ENCODE measurements around the gene THADA. TPM values are rescaled to one million over a fixed set of nuclear protein-coding genes. Genes with fewer than 3 reads are reported as not detected.
A peak's percentile ranks its signal among the peaks of the same experiment; 100 is the strongest.

The THADA gene
- polyA plus RNA-seq, 4 donors, result 32.5 to 38.4 (median 33.5) TPM

DNA sequence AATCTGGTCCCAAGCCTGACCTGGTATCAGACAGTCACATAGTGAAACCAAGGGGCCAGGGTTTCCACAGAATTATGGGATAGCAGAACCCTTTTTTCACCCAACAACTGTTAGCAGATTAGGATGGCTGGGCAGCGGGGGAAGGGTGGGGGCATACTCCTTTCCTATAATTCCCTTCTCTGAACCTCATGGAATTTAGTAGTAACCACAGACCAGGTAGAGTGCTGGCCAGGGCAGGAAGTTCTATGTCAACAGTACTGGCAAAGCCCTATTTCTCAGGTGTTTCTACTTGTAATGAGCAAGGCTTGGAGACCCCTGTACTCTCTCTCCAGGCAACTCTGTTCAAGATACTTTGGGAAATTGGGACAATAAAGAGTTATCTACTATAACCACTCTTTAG is 174.6 kb downstream of the THADA start:
- DNase-seq (ENCODE audit: low read depth in 4 of 4, low spot score in 2 of 4), result no peak

DNA sequence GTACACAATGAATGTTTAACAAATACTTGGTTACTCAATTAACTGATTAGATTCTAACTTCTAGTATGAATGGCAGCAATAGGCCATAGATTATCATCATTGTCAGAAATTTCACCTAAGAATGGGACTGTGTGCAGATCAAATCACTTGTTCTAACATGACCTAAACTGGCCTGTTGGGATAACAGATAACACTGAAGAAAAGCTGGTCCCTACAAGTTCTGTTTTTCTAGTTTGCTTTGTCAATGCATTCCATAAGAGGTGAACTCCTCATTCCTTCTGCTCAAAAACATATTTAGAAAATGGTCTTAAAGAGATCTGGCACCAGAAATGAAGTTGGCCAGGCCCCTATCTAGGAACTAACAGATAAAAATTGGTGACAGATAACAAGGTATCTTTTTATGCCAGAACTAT is 175.4 kb downstream of the THADA start:
- DNase-seq (ENCODE audit: low read depth in 4 of 4, low spot score in 2 of 4), result no peak

DNA sequence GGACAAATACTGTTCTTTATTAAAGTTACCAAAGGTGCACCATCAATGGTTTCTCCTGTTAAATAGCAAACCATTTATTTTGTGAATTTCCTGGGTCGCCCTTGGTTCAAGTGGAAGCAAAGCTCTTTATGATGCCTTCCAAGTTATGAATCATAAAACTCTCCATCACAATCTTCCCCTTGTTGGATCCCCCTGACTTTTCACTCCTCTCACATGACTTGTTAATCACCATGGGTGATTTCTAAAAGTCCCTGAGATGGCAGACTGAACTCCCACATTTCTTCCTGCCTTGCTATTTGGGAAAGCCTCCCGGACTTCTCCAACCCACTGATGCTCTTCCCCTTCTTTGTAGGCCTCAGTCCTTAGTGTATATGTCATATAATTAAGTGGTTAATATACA is 176.0 kb downstream of the THADA start:
- no peak for DNase-seq (ENCODE audit: low read depth in 4 of 4, low spot score in 2 of 4)

DNA sequence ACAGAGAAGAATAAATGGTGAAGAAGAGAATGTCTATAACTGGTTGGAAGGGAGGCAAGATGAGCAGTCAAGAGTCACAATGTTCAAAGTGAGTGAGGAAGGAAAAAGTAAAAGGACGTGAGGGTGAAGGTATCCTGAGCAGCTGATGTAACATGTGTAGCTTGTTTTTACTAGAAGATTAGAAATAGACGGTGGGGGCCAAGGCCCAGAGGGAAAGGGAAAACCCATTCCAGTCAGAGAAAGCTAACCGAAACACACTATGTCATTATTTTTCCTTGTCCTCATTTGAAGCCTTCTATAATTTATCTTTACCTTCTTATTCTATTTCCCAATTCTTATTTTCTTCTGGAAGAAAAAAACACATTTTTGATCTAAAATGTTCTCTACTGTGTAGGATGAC is 176.6 kb downstream of the THADA start:
- no peak for DNase-seq (ENCODE audit: low read depth in 4 of 4, low spot score in 2 of 4)

DNA sequence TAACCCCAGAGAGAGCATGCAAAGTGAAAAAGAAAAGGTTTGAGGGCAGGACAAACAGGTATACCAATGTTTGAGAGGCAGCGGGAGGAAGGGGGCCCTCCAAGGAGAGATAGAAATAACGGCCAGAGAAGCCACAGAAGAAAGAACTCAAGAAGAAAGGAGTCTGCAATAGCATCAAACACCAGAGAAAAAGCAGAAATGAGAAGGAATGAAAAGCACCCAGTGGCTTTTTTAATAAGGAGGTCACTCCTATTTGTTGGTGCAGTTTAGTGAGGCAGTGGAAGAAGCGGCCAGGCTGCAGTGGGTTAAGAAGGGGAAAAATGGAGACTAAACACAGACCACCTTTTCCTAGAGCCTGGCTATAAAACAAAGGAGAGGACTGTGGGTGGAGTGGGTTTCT is 177.2 kb downstream of the THADA start:
- no peak for DNase-seq (ENCODE audit: low read depth in 4 of 4, low spot score in 2 of 4)

DNA sequence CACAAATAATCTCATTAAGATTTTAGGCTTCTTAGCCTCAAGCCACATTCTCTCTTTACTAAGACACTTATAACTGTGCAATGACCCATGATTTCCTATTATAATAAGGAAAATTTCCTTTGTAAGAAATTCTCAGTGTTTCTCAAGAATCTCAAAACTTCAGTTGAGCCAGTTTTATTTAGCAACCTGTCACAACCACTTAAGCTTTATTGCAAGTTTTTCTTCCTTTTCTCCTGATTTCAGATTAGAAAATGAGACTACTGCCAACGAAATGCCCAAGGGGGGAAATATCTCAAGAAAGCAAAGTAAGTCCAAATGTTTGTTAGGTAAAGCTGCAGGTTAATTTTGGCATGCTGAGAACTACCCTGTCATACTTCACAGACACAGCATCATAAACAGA is 178.5 kb downstream of the THADA start:
- DNase-seq (ENCODE audit: low read depth in 4 of 4, low spot score in 2 of 4), result no peak

DNA sequence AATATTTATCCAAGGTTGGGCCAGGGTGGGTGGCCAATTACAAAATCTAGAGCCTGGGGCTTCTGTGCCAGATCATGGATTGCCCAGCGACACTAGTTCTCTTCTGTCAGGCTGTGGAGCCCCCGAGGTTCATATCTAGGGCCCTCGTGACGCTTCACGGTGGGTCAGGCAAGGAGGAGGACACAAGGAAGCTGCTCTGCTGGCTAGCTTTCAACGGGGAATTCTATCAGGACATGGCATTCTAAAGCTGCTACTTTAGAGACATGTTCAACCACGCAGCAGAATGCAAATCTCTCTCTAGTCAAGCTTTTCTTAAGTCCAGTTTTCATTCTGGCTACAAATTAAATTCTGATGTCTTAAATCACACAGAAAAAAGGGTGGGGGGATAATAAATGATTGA is 180.2 kb downstream of the THADA start:
- DNase-seq (ENCODE audit: low read depth in 4 of 4, low spot score in 2 of 4), result no peak

DNA sequence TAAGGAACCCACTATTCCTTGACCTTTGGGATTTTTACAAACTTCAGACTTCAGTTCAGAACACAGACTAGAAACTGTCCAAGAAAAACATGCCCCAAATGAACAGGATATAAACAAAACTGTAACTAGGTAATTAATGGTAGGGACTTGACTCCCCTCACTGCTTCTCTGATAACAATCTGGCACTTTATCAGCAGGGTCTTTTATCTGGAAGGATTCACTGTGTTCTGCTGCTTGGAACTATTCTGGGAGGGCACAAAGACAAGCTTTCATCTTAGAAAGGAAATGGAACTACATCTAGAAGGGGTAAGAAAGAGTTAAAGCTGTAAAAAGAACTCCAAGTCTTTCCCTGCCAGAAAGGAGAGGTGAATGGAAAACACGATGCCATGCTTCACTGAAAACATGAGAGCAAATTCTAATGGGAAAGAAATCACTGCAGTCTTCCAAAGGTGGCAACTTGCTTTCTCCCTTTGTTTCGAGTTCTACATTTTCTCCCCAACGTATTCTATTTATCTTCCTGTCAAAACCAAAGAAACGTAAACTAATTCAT is 181.2 kb downstream of the THADA start:
- DNase-seq (ENCODE audit: low read depth in 4 of 4, low spot score in 2 of 4), result no peak

DNA sequence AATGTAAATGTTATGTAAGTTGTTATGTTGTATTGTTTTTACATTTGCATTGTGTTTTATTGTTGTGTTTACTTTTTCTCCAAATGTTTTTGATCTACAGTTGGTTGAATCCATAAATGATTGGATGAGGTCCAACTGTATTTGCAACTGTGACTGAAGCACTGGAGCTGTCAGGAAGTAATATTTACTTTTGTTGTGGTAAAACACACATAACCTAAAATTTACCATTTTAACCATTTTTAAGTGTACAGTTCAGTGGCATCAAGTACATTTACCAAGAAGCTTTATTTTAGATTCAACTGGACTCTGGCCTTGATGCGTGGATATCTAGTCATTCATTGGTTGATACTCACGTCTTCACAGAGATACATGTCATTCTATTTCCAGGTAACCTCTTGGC is 181.8 kb downstream of the THADA start:
- no peak for DNase-seq (ENCODE audit: low read depth in 4 of 4, low spot score in 2 of 4)

DNA sequence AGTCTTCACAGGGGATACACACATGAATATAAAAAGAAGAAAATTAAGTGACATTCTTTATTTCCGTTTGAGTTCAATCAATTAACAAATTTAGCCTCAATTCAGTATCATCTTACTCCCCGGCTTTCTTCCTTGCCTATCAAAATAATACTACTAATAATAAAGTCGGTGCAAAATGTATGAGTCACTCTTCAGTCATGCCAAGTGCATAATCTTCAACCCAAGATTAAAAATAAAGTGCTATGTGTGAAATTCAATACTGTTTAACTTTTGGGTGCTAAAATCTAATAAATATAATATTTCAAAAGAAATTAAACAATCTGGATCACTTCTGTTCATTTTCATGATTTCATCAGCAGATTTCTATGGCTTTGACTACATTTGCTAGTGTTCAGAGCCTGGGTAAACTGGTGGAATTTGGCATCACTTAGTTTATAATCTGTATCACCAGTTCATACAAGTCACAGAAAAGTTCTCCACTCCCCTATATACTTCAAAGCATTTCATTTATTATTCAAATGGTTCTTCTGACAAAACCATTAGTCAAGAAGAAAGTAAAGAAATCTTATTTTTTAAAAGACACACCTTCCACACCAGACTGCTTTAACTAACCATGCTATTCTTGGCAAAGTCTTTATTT is 183.6 kb downstream of the THADA start:
- no peak for DNase-seq (ENCODE audit: low read depth in 4 of 4, low spot score in 2 of 4)

DNA sequence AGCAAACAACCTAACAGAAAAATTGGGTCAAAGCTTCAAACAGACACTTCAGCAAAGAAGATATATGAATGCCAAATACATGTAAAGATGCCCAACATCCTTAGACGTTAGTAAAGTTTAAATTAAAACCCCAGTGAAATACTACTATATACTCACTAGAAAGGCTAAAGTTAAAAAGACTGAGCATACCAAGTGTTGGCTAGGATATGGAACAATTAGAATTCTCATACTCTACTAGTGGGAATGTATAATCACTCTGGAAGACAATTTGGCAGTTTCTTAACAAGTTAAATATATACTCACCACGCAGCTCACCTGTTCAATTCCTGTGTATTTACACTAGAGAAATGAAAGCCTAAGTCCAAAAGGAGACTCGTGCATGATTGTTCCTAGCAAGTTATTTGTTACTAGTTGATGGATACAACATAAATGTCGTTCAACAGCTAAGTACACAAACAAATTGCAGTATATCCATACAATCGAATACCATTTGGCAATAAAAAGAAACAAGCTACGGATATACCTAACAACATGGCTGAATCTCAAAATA is 185.7 kb downstream of the THADA start:
- DNase-seq (ENCODE audit: low read depth in 4 of 4, low spot score in 2 of 4), result no peak

DNA sequence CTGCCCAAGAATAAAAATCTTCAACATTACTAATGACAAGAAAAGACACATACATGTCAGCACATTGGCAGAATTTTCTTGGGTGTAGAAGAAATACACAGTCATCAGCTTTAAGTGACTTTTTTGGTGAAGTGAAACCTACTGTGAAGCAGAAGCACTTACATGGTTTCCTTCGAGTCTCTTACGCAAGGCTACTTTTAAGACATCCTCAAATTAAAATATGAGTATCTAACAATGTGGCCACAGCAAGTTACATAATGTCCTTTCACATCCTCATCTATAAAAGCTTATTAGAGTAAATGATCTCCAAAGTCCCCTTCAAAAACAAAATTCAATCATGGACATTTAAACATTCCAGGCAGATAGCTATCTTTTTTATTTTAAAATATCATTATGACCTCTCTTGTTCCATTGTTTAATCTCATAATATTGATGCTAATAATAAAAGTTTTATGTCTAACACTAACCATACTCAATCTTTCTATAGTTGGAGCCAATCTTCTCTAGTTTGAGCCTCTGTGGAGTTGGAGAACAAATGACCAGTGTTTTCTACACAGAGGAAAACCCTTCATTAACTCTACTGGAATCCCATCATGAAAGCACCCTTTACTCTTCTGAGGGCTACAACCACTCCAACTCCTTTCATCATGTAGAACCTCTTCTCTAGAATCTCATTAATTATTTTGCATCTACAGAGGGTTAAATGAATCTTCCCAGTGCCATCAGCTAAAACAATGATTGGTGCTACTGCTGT is 187.3 kb downstream of the THADA start:
- no peak for DNase-seq (ENCODE audit: low read depth in 4 of 4, low spot score in 2 of 4)

DNA sequence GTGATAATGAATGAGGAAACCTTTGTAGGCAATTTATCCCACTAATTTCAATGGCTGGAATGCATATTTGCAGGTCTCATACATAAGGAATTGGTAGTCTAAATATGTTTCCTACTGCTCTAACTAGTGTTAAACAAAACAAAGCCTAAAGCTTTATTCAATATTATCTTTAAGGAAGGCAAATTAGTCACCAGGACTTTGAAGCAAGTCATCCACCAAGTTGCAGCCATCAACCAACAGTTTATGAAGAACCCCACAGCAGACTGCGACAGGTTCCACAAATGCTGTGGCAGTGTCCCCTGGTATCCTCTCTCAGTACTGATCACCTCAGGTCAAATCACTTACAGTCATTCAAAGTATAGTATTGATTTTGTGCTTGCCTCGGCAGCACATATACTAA is 187.9 kb downstream of the THADA start:
- DNase-seq (ENCODE audit: low read depth in 4 of 4, low spot score in 2 of 4), result no peak

DNA sequence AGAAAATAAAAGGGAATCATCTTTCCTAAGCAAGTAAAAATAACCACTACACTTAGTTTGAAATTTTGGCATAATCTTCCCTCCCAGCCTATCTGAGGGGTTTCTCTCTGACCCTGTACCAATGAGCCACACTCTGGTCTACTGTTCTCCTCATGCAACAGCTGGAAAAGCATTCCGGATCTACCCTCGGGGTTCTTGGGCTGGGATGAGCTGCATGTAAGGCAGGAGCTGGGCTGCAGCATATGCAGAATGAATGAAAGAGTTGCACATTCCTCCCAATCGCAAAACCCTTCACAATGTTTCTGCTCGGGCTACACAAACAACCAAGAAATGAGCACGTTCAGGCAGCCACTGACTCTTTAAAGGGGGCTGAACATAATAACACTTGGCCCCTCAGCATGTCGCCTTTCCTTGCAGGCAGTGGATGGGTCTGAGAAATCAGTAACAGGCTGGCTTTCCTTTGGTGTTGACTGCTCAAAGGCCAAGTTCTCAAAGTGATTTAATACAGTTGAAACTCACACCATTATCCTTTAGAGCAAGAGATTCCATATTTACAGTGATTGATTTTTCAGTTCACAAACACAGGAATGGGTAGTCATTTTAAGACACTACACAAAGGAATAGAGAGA is 189.1 kb downstream of the THADA start:
- DNase-seq (ENCODE audit: low read depth in 4 of 4, low spot score in 2 of 4), result no peak

DNA sequence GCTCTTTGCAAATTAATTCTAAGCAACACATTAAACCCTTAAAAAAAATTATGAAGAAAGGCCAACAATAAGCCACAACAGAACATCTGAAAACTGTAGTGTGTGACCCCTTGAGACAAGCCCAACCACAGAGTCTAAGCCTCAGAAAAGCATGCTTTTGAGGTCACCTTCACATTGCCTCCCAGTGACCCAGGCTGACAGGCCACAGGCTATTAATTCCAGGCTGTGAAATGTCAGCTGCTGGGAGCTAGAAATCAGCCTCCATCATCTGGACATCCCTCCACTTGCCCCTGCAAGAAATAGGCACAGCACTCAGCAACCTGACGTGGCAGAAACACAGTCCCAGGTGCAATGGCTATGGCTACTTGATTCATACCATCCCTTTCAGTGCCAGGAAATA is 190.0 kb downstream of the THADA start:
- peak in 1 of 4 donors; percentile 73 for DNase-seq (ENCODE audit: low read depth in 4 of 4, low spot score in 2 of 4)

DNA sequence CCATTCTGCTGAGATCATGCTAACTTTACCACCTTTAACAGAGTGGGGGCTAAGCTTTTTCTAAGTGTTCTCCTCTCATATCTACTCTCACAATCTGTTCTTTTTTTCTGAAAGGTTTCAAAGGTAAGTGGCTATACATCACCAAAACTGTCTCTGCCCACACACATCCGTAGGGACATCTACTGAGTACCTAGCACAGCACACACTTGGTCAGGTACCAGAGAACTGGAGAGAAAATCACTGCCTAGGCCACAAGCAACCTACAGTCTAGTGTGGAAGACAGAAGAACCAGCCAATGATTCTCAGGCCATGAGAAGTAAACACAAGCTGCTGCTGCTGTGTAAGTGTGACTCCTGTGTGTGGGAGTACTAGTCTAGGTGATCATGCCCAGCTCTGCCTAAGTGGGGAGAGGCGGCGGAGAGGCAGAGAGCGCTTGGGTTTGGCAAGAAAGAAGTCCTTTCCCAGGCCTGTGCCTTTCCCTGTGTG is 193.3 kb downstream of the THADA start:
- no peak for DNase-seq (ENCODE audit: low read depth in 4 of 4, low spot score in 2 of 4)

DNA sequence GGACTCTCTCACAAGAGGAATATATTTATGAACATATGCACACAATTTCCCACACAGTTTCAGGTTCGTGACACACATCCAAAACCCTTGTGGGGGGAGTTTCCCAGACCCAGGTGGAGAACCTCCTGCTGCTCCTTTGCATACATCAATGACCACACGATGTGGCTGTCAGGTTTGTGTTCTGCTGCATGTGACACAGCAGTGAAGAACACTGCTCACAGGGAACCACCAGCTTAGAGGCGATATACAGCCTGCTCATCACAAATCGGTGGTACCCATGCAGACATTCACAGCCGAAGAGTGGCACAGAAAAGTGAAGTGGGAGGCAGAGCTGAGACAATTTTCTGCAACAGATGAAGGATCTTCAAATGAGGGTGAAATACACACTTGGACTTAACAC is 193.8 kb downstream of the THADA start:
- no peak for DNase-seq (ENCODE audit: low read depth in 4 of 4, low spot score in 2 of 4)

DNA sequence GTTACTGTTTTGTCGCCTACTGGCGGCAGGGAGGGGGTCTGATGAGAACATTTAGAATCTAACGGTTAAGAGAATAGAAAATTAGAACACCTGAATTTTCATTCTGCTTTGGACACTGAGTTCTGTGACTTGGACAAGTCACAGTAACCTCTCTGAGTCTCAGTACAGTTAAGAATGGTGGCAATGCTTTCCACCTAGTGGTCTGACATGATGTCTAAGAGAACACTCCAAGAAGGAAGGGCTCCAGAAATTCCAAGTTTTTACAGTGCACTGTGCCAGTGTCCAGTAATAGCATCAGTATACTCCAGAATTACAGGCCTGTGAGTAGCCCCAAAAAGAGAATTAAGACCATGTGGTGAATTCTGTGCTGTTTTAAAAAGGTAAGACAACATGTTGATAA is 195.3 kb downstream of the THADA start:
- no peak for DNase-seq (ENCODE audit: low read depth in 4 of 4, low spot score in 2 of 4)

DNA sequence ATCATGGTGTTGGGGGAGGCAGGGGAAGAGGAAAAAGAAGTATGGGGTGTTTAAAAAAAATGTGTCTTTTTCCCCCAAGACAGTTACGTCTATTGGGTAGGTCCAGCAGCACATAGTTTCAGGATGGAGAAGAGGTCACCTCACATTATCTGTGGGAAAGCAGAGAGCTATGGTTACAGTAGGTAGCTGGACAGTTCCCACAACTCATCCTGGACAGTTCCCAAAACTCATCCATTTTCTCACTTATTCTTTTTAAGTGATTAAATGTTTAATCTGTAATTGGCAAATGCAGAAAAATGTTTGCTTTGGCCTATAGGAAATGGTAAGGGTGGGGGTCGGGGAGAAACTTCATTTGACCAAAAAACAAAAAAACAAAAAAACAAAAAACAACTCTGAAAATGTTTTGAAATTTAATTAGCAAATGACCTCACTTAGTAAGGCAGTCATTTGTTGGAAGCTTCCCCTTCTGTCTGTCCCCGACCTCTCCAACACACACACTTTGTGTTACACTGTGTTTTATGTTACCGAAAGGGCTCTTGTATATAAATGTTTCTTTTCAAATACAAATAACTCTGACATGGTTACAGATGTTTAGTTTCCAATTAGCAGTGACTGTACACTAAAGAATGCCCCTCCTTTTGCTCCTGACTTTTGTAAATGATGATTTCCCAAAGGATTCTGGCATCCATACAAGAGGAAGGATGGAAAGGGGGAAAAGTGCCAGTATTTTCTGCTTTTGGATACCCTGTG is 196.1 kb downstream of the THADA start:
- peak in 1 of 4 donors; percentile 49 for DNase-seq (ENCODE audit: low read depth in 4 of 4, low spot score in 2 of 4)

DNA sequence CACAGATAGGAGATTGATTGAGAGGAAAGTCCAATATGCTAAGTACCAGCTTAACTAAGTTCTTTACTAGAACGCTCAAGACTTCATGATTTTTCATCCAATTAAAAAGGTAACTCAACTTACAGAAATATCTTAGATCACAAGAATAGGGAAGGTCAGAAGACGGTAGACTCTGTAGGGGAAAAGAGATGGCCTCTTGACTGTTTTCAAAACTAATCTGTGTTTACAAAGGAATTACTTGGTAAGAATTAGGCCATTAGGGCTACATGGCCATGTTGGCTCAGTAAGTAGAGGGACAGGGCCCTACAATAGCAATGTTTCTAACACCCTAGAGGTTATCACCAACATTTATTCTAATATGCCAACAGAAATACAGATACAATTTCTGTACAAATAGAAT is 196.7 kb downstream of the THADA start:
- no peak for DNase-seq (ENCODE audit: low read depth in 4 of 4, low spot score in 2 of 4)

DNA sequence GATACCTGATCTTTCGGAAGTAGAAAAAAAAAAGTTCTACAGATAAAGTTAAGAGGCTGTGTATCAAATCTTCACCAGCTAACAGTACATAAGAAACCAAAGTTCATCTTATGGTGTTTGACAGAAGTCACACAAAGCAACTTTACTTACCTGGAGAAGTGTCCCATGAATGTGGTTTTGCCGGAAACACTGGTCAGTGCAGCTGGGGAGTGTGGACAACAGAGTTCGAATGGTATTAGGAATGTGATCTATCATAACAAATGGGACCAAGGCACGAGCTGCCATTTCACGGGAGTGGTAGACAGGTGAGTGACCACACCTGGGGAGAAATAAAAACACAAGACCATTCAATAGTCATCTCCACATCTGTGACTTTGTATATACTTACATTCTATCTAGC is 198.0 kb downstream of the THADA start:
- no peak for DNase-seq (ENCODE audit: low read depth in 4 of 4, low spot score in 2 of 4)

Measured in left renal cortex interstitium (tissue), 4 donors.